Activated T-helper 9 cell treated with anti-CD3 and anti-CD28 coated beads, Interleukin-2, amount 50 U/mL, for 16 hours (primary cell): ENCODE data around the gene ZNF493.
A peak's percentile ranks its signal among the peaks of the same experiment; 100 is the strongest.

Source experiments
- DNase-seq: peaks from one replicate; pipeline ENCODE4 v3.0.0-alpha.2; 2020; ENCODE audit warnings: low read depth

Gene ZNF493

GRCh38 chr19:21396893-21397572, at the start of gene ZNF493:
TSS of gene ZNF493 (plus strand) at chr19:21397133. CDS start at chr19:21397238, 105 bp downstream.
- peak; percentile 82 for DNase-seq

- DNase-seq, result no peak
These were observed 44.1 kb upstream of the ZNF493 start for GRCh38 chr19:21352830-21353229.

- peak; percentile 73 for DNase-seq
These were observed 38.0 kb upstream of the ZNF493 start, which contains the start of gene ZNF738 for GRCh38 chr19:21358768-21359451. TSS of gene ZNF738 (plus strand) at chr19:21359000. CDS start at chr19:21359141, 141 bp downstream.

- DNase-seq, result no peak
These were observed 34.6 kb upstream of the ZNF493 start for GRCh38 chr19:21362291-21362690.

GRCh38 chr19:21383980-21384582, 12.9 kb upstream of the ZNF493 start:
- DNase-seq, result no peak

- DNase-seq, result no peak
These were observed 812 bp upstream of the ZNF493 start for GRCh38 chr19:21396121-21396520.

GRCh38 chr19:21398851-21399250, 1.9 kb downstream of the ZNF493 start:
- no peak for DNase-seq

GRCh38 chr19:21402303-21402985, 5.5 kb downstream of the ZNF493 start:
- no peak for DNase-seq

GRCh38 chr19:21410166-21410565, 13.2 kb downstream of the ZNF493 start:
- no peak for DNase-seq

GRCh38 chr19:21422244-21422643, 25.3 kb downstream of the ZNF493 start:
- no peak for DNase-seq

- DNase-seq, result no peak
These were observed 26.4 kb downstream of the ZNF493 start for GRCh38 chr19:21423057-21424041.

- DNase-seq, result no peak
These were observed 33.7 kb downstream of the ZNF493 start for GRCh38 chr19:21430675-21431074.

GRCh38 chr19:21432590-21432989, 35.7 kb downstream of the ZNF493 start:
- DNase-seq, result no peak

GRCh38 chr19:21434516-21434915, 37.6 kb downstream of the ZNF493 start:
- no peak for DNase-seq

- no peak for DNase-seq
These were observed 38.1 kb downstream of the ZNF493 start for GRCh38 chr19:21434967-21435544.

GRCh38 chr19:21439201-21439751, 42.3 kb downstream of the ZNF493 start:
- no peak for DNase-seq

GRCh38 chr19:21440321-21440720, 43.4 kb downstream of the ZNF493 start:
- no peak for DNase-seq

- DNase-seq, result no peak
These were observed 54.3 kb downstream of the ZNF493 start for GRCh38 chr19:21451187-21451586.

- no peak for DNase-seq
These were observed 58.0 kb downstream of the ZNF493 start for GRCh38 chr19:21454901-21455300.

- DNase-seq, result no peak
These were observed 63.8 kb downstream of the ZNF493 start for GRCh38 chr19:21460686-21461085.

GRCh38 chr19:21462540-21462939, 65.6 kb downstream of the ZNF493 start:
- no peak for DNase-seq
